CD4-positive, CD25-positive, alpha-beta regulatory T cell (primary cell): ENCODE measurements around the gene RNF144A. TPM values are rescaled to one million over a fixed set of nuclear protein-coding genes. Genes with fewer than 3 reads are reported as not detected.

Source experiments
- polyA plus RNA-seq, 4 donors: library from polyadenylated mRNA; unstranded; fragments of 300-500 nt; fragmentation: Illumina TruSeq; gene quantifications; one replicate each; pipeline ENCODE4 v1.2.3, GENCODE V29; 2021
- total RNA-seq: library from RNA; stranded (reverse); gene quantifications from one replicate; pipeline ENCODE4 v1.2.3, GENCODE V29; 2022

RNF144A gene
- total and polyA plus RNA-seq, 5 donors from 2014 or later: 4.8 to 11.4 (median 8.3) TPM

Other genes with a start within 250 kb of the RNF144A start
- gene CMPK2, start 51.5 kb upstream of the RNF144A start, total RNA-seq: 7.4 TPM
- gene CMPK2, start 51.5 kb upstream of the RNF144A start, polyA plus RNA-seq: 1 to 10 TPM; 1.7 to 6.7 (median 3.5) TPM
- gene RSAD2, start 39.6 kb upstream of the RNF144A start, total RNA-seq: 4.1 TPM
- 1 to 10 TPM; 1.6 to 8.7 (median 3.3) TPM for gene RSAD2, start 39.6 kb upstream of the RNF144A start, polyA plus RNA-seq